ENCODE data around the gene RAPGEF5.

RAPGEF5 gene

DNA sequence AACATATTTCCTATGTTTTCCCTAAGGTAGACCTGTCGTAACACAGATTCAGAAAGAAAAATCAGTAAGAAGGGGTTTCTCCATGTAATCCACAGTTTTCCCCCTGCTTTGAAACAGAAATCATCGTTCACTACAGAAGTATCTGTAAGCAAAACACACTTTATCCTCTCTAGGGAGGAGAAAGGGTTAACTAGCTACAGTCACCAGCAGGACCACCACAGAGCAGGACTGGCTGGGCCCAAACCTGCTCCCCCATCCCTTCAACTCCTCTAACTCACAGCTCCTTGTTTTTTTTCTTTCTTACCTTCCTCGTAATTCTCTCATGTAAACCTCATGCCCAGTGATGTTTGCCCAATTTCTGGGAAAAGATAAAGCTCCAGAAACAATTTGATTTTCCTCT, 167.7 kb downstream of the RAPGEF5 start:
- no peak for DNase-seq
- Histone ChIP-seq H3K14ac (ENCODE audit: low read length) (no peak overlapping the region), H3K36me3 (ENCODE audit: control insufficient read depth in 1 of 2, insufficient read depth in 2 of 2, low read length in 2 of 2) (no peaks in the 10 kb centered on the region), H3K4me1 (ENCODE audit: control insufficient read depth in 1 of 2, insufficient read depth in 2 of 2, low read length in 2 of 2) (no peaks in the 10 kb centered on the region), H3K4ac (ENCODE audit: low read depth, low read length) (no peak overlapping the region), H3K27me3 (ENCODE audit: insufficient read depth, low read length) (no peaks in the 10 kb centered on the region), H3K9ac (ENCODE audit: low read length) (no peak overlapping the region), H2AK5ac (ENCODE audit: low read length) (no peak overlapping the region), H2BK12ac (ENCODE audit: low read length) (no peak overlapping the region), H2AFZ (ENCODE audit: insufficient read depth, low read length, poor library complexity) (no peak overlapping the region), H3K4me2 (ENCODE audit: low read length) (no peak overlapping the region), H2BK120ac (ENCODE audit: insufficient read depth, low read length, poor library complexity) (no peak overlapping the region), H3K27ac (ENCODE audit: low read depth, low read length) (no peak overlapping the region), H2BK5ac (ENCODE audit: low read depth, low read length, poor library complexity) (no peak overlapping the region), H3K79me1 (ENCODE audit: low read length) (no peaks in the 10 kb centered on the region), H4K91ac (ENCODE audit: low read depth, low read length) (no peak overlapping the region), H4K12ac (ENCODE audit: low read depth, low read length) (no peak overlapping the region), H3K18ac (ENCODE audit: low read length) (no peak overlapping the region), H3K9me3 (ENCODE audit: insufficient read depth, low read depth, low read length) (no peaks in the 10 kb centered on the region), H3K79me2 (ENCODE audit: control insufficient read depth, insufficient read depth, low read length, poor library complexity) (no peaks in the 10 kb centered on the region), H3K23ac (ENCODE audit: low read length) (no peak overlapping the region), H3K4me3 (ENCODE audit: low read depth, low read length) (no peak overlapping the region), H4K8ac (ENCODE audit: low read depth, low read length) (no peak overlapping the region)
- no CpG with 5 or more reads among the region's 3 CpGs for WGBS (ENCODE audit: extremely low coverage, insufficient coverage, insufficient read length)

DNA sequence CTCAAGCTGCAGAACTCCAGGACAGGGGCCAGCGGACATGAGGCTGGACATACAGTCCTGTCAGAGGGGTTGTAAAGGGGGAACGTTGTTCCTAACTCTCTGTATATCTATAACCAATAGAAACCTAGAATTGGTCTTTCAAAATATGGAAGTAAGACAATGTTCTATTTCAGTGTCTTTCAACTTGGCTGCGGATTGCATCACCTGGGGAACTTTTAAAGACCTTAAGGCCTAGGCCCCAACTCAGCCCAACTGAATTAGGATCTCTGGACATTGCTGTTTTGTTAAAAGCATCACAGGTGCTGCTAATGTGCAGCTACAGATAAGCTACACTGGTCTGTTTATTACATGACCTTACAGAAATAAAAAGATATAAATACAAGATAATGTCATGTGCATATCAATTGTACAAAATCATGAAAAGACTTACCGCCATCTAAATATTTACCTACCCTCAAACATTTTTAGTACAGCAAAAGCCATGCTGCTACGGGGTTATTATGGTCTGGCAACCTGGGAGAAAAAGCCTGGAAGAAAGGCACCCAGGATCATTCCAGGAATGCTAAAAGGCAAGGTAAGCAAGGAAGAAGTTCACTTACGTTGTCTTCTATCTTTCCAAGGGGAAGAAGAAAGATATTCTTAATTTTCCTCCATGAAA, 169.1 kb downstream of the RAPGEF5 start:
- no peak overlapping the region for H4K12ac ChIP-seq (ENCODE audit: low read depth, low read length)
- no peak overlapping the region for H2AFZ ChIP-seq (ENCODE audit: insufficient read depth, low read length, poor library complexity)

DNA sequence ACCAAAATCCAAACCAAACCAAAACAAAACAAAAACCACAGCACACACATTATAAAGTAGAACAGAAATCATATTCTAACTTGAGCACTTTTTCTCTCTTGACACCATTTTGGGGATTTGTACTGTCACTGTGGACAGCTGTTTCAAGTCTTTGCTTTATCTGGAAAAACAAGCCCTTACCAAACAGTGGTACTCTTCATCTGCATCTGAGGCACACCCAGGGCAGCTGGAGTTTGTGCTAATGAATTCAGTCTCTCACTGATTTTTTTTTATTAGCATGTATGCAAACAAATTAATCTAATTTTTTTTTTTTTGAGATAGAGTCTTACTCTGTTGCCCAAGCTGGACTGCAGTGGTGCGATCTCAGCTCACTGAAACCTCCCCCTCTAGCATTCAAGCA, 171.4 kb downstream of the RAPGEF5 start:
- Histone ChIP-seq H3K9ac (ENCODE audit: low read length) (no peak overlapping the region), H3K23ac (ENCODE audit: low read length) (no peak overlapping the region), H4K91ac (ENCODE audit: low read depth, low read length) (no peak overlapping the region), H4K8ac (ENCODE audit: low read depth, low read length) (no peak overlapping the region), H2AFZ (ENCODE audit: insufficient read depth, low read length, poor library complexity) (no peak overlapping the region), H3K27ac (ENCODE audit: low read depth, low read length) (no peak overlapping the region), H3K79me2 (ENCODE audit: control insufficient read depth, insufficient read depth, low read length, poor library complexity) (no peaks in the 10 kb centered on the region), H3K27me3 (ENCODE audit: insufficient read depth, low read length) (no peaks in the 10 kb centered on the region), H3K4me2 (ENCODE audit: low read length) (no peak overlapping the region), H3K4me3 (ENCODE audit: low read depth, low read length) (no peak overlapping the region), H3K4ac (ENCODE audit: low read depth, low read length) (no peak overlapping the region), H3K9me3 (ENCODE audit: insufficient read depth, low read depth, low read length) (no peaks in the 10 kb centered on the region), H3K79me1 (ENCODE audit: low read length) (no peaks in the 10 kb centered on the region), H2BK120ac (ENCODE audit: insufficient read depth, low read length, poor library complexity) (no peak overlapping the region), H4K12ac (ENCODE audit: low read depth, low read length) (no peak overlapping the region), H3K14ac (ENCODE audit: low read length) (no peak overlapping the region), H3K4me1 (ENCODE audit: control insufficient read depth in 1 of 2, insufficient read depth in 2 of 2, low read length in 2 of 2) (no peaks in the 10 kb centered on the region), H3K36me3 (ENCODE audit: control insufficient read depth in 1 of 2, insufficient read depth in 2 of 2, low read length in 2 of 2) (no peaks in the 10 kb centered on the region), H3K18ac (ENCODE audit: low read length) (no peak overlapping the region), H2BK5ac (ENCODE audit: low read depth, low read length, poor library complexity) (no peak overlapping the region), H2AK5ac (ENCODE audit: low read length) (no peak overlapping the region), H2BK12ac (ENCODE audit: low read length) (no peak overlapping the region)
- no peak for DNase-seq
- WGBS (ENCODE audit: extremely low coverage, insufficient coverage, insufficient read length): no CpG with 5 or more reads among the region's 1 CpG

More for the DNA sequence above, 169.1 kb downstream of the RAPGEF5 start:
- no peaks in the 10 kb centered on the region for H3K79me2 ChIP-seq (ENCODE audit: control insufficient read depth, insufficient read depth, low read length, poor library complexity)
- H3K4me2 ChIP-seq (ENCODE audit: low read length): no peak overlapping the region
- no peaks in the 10 kb centered on the region for H3K9me3 ChIP-seq (ENCODE audit: insufficient read depth, low read depth, low read length)
- no peak overlapping the region for H3K23ac ChIP-seq (ENCODE audit: low read length)
- no peak overlapping the region for H3K27ac ChIP-seq (ENCODE audit: low read depth, low read length)
- H2BK5ac ChIP-seq (ENCODE audit: low read depth, low read length, poor library complexity): no peak overlapping the region
- H3K4me3 ChIP-seq (ENCODE audit: low read depth, low read length): no peak overlapping the region
- no peak overlapping the region for H2BK12ac ChIP-seq (ENCODE audit: low read length)
- H4K8ac ChIP-seq (ENCODE audit: low read depth, low read length): no peak overlapping the region
- no peaks in the 10 kb centered on the region for H3K27me3 ChIP-seq (ENCODE audit: insufficient read depth, low read length)
- H3K36me3 ChIP-seq (ENCODE audit: control insufficient read depth in 1 of 2, insufficient read depth in 2 of 2, low read length in 2 of 2): no peaks in the 10 kb centered on the region
- no peak overlapping the region for H3K9ac ChIP-seq (ENCODE audit: low read length)
- no CpG with 5 or more reads among the region's 6 CpGs for WGBS (ENCODE audit: extremely low coverage, insufficient coverage, insufficient read length)
- no peak overlapping the region for H3K4ac ChIP-seq (ENCODE audit: low read depth, low read length)
- H3K14ac ChIP-seq (ENCODE audit: low read length): no peak overlapping the region
- no peaks in the 10 kb centered on the region for H3K79me1 ChIP-seq (ENCODE audit: low read length)
- no peak overlapping the region for H4K91ac ChIP-seq (ENCODE audit: low read depth, low read length)
- H3K18ac ChIP-seq (ENCODE audit: low read length): no peak overlapping the region
- no peak overlapping the region for H2BK120ac ChIP-seq (ENCODE audit: insufficient read depth, low read length, poor library complexity)
- no peaks in the 10 kb centered on the region for H3K4me1 ChIP-seq (ENCODE audit: control insufficient read depth in 1 of 2, insufficient read depth in 2 of 2, low read length in 2 of 2)
- no peak overlapping the region for H2AK5ac ChIP-seq (ENCODE audit: low read length)
- no peak for DNase-seq

DNA sequence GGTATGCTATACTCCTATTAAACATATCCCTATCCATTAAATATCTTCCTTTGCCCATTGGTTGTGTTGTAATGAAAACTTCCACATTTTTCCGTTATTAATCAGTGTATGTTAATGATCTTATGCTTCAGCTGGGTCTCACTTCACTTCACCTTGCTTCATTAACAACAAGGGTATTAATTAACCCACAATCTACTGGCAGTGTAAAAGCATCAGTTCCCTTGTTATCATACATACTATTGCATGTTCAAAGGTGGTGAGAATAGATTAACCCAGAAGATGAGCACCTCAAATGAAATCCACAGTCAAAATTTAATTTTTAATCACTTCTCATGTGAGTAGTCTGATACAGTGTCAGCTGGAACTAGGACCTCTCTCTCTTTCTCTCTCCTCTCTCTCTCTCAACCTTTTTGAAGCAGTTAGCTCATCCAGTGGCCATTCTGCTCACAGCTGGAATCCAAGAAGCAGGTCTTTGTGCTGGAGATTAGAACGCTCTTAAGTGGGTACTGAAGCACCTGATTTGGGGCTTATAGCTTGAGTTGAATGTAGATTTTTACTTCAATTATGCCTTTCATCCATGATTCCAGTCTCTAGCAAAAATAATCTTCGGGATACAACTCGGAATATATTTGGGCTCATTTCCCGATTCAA, 172.3 kb downstream of the RAPGEF5 start:
- H4K91ac ChIP-seq (ENCODE audit: low read depth, low read length): no peak overlapping the region

More for the DNA sequence above, 172.3 kb downstream of the RAPGEF5 start:
- Histone ChIP-seq H3K9me3 (ENCODE audit: insufficient read depth, low read depth, low read length) (no peaks in the 10 kb centered on the region), H3K27me3 (ENCODE audit: insufficient read depth, low read length) (no peaks in the 10 kb centered on the region), H2AFZ (ENCODE audit: insufficient read depth, low read length, poor library complexity) (no peak overlapping the region), H3K4me1 (ENCODE audit: control insufficient read depth in 1 of 2, insufficient read depth in 2 of 2, low read length in 2 of 2) (no peaks in the 10 kb centered on the region), H4K8ac (ENCODE audit: low read depth, low read length) (no peak overlapping the region), H3K79me1 (ENCODE audit: low read length) (no peaks in the 10 kb centered on the region), H3K23ac (ENCODE audit: low read length) (no peak overlapping the region), H2BK12ac (ENCODE audit: low read length) (no peak overlapping the region), H3K14ac (ENCODE audit: low read length) (no peak overlapping the region), H2BK120ac (ENCODE audit: insufficient read depth, low read length, poor library complexity) (no peak overlapping the region), H2AK5ac (ENCODE audit: low read length) (no peak overlapping the region), H3K18ac (ENCODE audit: low read length) (no peak overlapping the region), H3K79me2 (ENCODE audit: control insufficient read depth, insufficient read depth, low read length, poor library complexity) (no peaks in the 10 kb centered on the region), H3K4me2 (ENCODE audit: low read length) (no peak overlapping the region), H2BK5ac (ENCODE audit: low read depth, low read length, poor library complexity) (no peak overlapping the region), H4K12ac (ENCODE audit: low read depth, low read length) (no peak overlapping the region), H3K27ac (ENCODE audit: low read depth, low read length) (no peak overlapping the region), H3K4me3 (ENCODE audit: low read depth, low read length) (no peak overlapping the region), H3K36me3 (ENCODE audit: control insufficient read depth in 1 of 2, insufficient read depth in 2 of 2, low read length in 2 of 2) (no peaks in the 10 kb centered on the region), H3K4ac (ENCODE audit: low read depth, low read length) (no peak overlapping the region), H3K9ac (ENCODE audit: low read length) (no peak overlapping the region)
- no CpG with 5 or more reads among the region's 5 CpGs for WGBS (ENCODE audit: extremely low coverage, insufficient coverage, insufficient read length)
- DNase-seq: no peak

Measured in trophoblast cell (in vitro differentiated cells and primary cell).